K562 (cell line): ENCODE data around the gene ST6GAL1. TPM values are rescaled to one million over a fixed set of nuclear protein-coding genes. Genes with fewer than 3 reads are reported as not detected.
A peak's percentile ranks its signal among the peaks of the same experiment; 100 is the strongest.

Experiments used
- BACH1 ChIP-seq: fragments of 200-800 bp; sonication (Bioruptor generic); IDR thresholded peaks from 2 replicates; pipeline ENCODE4 v1.6.1; 2016; ENCODE audit warnings: missing genetic modification characterization, missing compliant biosample characterization
- BHLHE40 ChIP-seq: IDR thresholded peaks from 2 replicates; pipeline ENCODE4 v1.6.1; 2011; ENCODE audit warnings: low read length, improper control_type of control experiment
- CXXC5 ChIP-seq: fragments of 250-450 bp; sonication (Bioruptor Pico); IDR thresholded peaks from 2 replicates; pipeline ENCODE4 v1.8.0; 2022; ENCODE audit warnings: inconsistent platforms, mild to moderate bottlenecking, moderate library complexity
- DIDO1 ChIP-seq: fragments of 450-650 bp; IDR thresholded peaks from 2 replicates; pipeline ENCODE4 v1.6.1; 2016; ENCODE audit warnings: low read depth, missing biosample characterization, missing genetic modification characterization
- DMBX1 ChIP-seq: fragments of 250-450 bp; sonication (Bioruptor Pico); IDR thresholded peaks from 2 replicates; pipeline ENCODE4 v1.8.0; 2022; ENCODE audit warnings: inconsistent platforms, mild to moderate bottlenecking, moderate library complexity, borderline replicate concordance
- DPF2 ChIP-seq: fragments of 450-650 bp; IDR thresholded peaks from 2 replicates; pipeline ENCODE4 v1.6.1; 2016
- ELF4 ChIP-seq: fragments of 450-650 bp; formaldehyde crosslinking; IDR thresholded peaks from 2 replicates; pipeline ENCODE4 v1.4.0; 2022; ENCODE audit warnings: missing genetic modification characterization
- ETV6 ChIP-seq, 3 experiments: fragments of 150-350 bp in 1 of 3; sonication (generic) in 1 of 3; formaldehyde crosslinking in 1 of 3; IDR thresholded peaks; 2 replicates each; pipeline versions ENCODE4 v1.6.1 to v1.8.0; 2014 to 2022; ENCODE audit warnings: borderline replicate concordance in 2 of 3, low read depth in 2 of 3, antibody characterized with exemption in 1 of 3, low read length in 1 of 3, mild to moderate bottlenecking in 1 of 3, missing genetic modification reagents in 1 of 3
- HOXB6 ChIP-seq: fragments of 250-450 bp; sonication (Bioruptor Pico); IDR thresholded peaks from 2 replicates; pipeline ENCODE4 v1.5.1; 2022; ENCODE audit warnings: mild to moderate bottlenecking, borderline replicate concordance
- KLF16 ChIP-seq: IDR thresholded peaks from 2 replicates; pipeline ENCODE4 v1.6.1; 2016; ENCODE audit warnings: antibody characterized with exemption
- MYC ChIP-seq, 2 experiments: fragments of 250-450 bp in 1 of 2; sonication (Bioruptor Pico) in 1 of 2; IDR thresholded peaks; 2 replicates each; pipeline versions ENCODE4 v1.5.1 to v1.6.1; 2012 to 2021; ENCODE audit warnings: low read depth in 2 of 2, borderline replicate concordance in 1 of 2, improper control_type of control experiment in 1 of 2, low read length in 1 of 2, mild to moderate bottlenecking in 1 of 2, moderate library complexity in 1 of 2
- MYNN ChIP-seq, 2 experiments: sonication (generic); formaldehyde crosslinking in 1 of 2; IDR thresholded peaks; 2 replicates each; pipeline versions ENCODE4 v1.5.0 to v1.6.1; 2016 to 2020; ENCODE audit warnings: antibody characterized with exemption in 1 of 2, missing genetic modification reagents in 1 of 2
- NCOA6 ChIP-seq: fragments of 450-650 bp; IDR thresholded peaks from 2 replicates; pipeline ENCODE4 v1.6.1; 2017; ENCODE audit warnings: mild to moderate bottlenecking
- NEUROD1 ChIP-seq: fragments of 150-350 bp; IDR thresholded peaks from 2 replicates; pipeline ENCODE4 v1.6.1; 2014; ENCODE audit warnings: borderline replicate concordance, low read length, low read depth; ENCODE audit not compliant: partially characterized antibody
- NR4A1 ChIP-seq, 2 experiments: fragments of 250-450 bp in 1 of 2; fragments of 450-650 bp in 1 of 2; sonication (Bioruptor Pico) in 1 of 2; IDR thresholded peaks; 2 replicates each; pipeline versions ENCODE4 v1.4.0 to v1.6.1; 2016 to 2020; ENCODE audit warnings: mild to moderate bottlenecking in 2 of 2, missing compliant biosample characterization in 1 of 2, missing genetic modification characterization in 1 of 2, moderate library complexity in 1 of 2
- PCBP1 ChIP-seq: fragments of 200-400 bp; formaldehyde crosslinking; IDR thresholded peaks from 2 replicates; pipeline ENCODE4 v1.6.1; 2018; ENCODE audit warnings: mild to moderate bottlenecking, low read depth, low read length; ENCODE audit not compliant: poor library complexity, severe bottlenecking
- RBBP5 ChIP-seq: fragments of 200-600 bp; sonication (generic); IDR thresholded peaks from 2 replicates; pipeline ENCODE4 v1.6.1; 2012; ENCODE audit warnings: borderline replicate concordance, mild to moderate bottlenecking, low read length, control low read depth, inconsistent platforms; ENCODE audit not compliant: insufficient read depth, poor library complexity, severe bottlenecking
- STAT5B ChIP-seq: fragments of 250-450 bp; sonication (Bioruptor Pico); IDR thresholded peaks from 2 replicates; pipeline ENCODE4 v1.8.0; 2021; ENCODE audit warnings: mild to moderate bottlenecking, inconsistent platforms
- TAF1 ChIP-seq: IDR thresholded peaks from 2 replicates; pipeline ENCODE4 v1.6.1; 2011; ENCODE audit warnings: mild to moderate bottlenecking, low read length, moderate library complexity; ENCODE audit not compliant: insufficient read depth, control insufficient read depth, severe bottlenecking; ENCODE audit errors: extremely low read depth
- TAF9B ChIP-seq: fragments of 450-650 bp; IDR thresholded peaks from 2 replicates; pipeline ENCODE4 v1.6.1; 2018; ENCODE audit warnings: mild to moderate bottlenecking; ENCODE audit not compliant: partially characterized antibody
- TEAD1 ChIP-seq, 2 experiments: fragments of 450-650 bp in 1 of 2; sonication (generic) in 1 of 2; formaldehyde crosslinking; IDR thresholded peaks; 2 replicates each; pipeline versions ENCODE4 v1.4.0 to v1.8.0; 2020 to 2022; ENCODE audit warnings: mild to moderate bottlenecking in 2 of 2, missing genetic modification reagents in 1 of 2
- THRA ChIP-seq: fragments of 450-650 bp; IDR thresholded peaks from 2 replicates; pipeline ENCODE4 v1.6.1; 2017; ENCODE audit warnings: mild to moderate bottlenecking, moderate library complexity
- ZBTB8A ChIP-seq: fragments of 450-650 bp; IDR thresholded peaks from 2 replicates; pipeline ENCODE4 v1.6.1; 2018; ENCODE audit warnings: mild to moderate bottlenecking, moderate library complexity; ENCODE audit not compliant: partially characterized antibody
- ZNF57 ChIP-seq: fragments of 450-650 bp; formaldehyde crosslinking; IDR thresholded peaks from 2 replicates; pipeline ENCODE4 v1.4.0; 2020; ENCODE audit warnings: mild to moderate bottlenecking, moderate library complexity
- ZNF655 ChIP-seq: fragments of 250-450 bp; sonication (Bioruptor Pico); IDR thresholded peaks from 2 replicates; pipeline ENCODE4 v1.5.0; 2021
- ZNF766 ChIP-seq: fragments of 200-800 bp; sonication (Bioruptor generic); conservative IDR thresholded peaks from 2 replicates; pipeline ENCODE4 v1.6.1; 2016; ENCODE audit warnings: missing genetic modification characterization, missing compliant biosample characterization
- polyA plus RNA-seq, 8 experiments: library from polyadenylated mRNA; depleted of rRNA in 4 of 8; stranded (reverse) in 5 of 8; unstranded in 3 of 8; fragments of >200 nt; fragmentation: Nextera tagmentation in 2 of 8; fragmentation: Illumina TruSeq in 1 of 8; extraction: Ambion mirVana in 2 of 8; extraction: Trizol in 1 of 8; gene quantifications; 2 replicates each; pipeline versions ENCODE4 v1.2.1 to v1.2.3, GENCODE V29; 2011 to 2014; ENCODE audit warnings: inconsistent platforms in 1 of 8, missing spikeins in 1 of 8
- total RNA-seq, 7 experiments: library from RNA; depleted of rRNA in 6 of 7; stranded (reverse); fragments of >200 nt in 6 of 7; fragmentation: Illumina TruSeq in 2 of 7; extraction: Trizol in 2 of 7; gene quantifications; 2 replicates each; pipeline versions ENCODE4 v1.2.1 to v1.2.3, GENCODE V29; 2011 to 2021; ENCODE audit warnings: low replicate concordance in 1 of 7

Gene ST6GAL1
- total and polyA plus RNA-seq, 9 of the 15 experiments (the other 6 are each of a cell fraction or from before 2014, with no cell fraction given) = 31.9 to 145 (median 71.0) TPM

- no peak for TF ChIP-seq ZNF655 (CRISPR knock-in tag)
- peak; percentile 61 for TF ChIP-seq ZNF766 (CRISPR knock-in tag)
- TF ChIP-seq DPF2 = peak; percentile 85
- 0 out of 2 replicates have a peak, but pooled peaks have one; percentile 19 for TF ChIP-seq DIDO1 (tag)
- no peak for TF ChIP-seq STAT5B
- TF ChIP-seq BHLHE40 = peak; percentile 71
- TF ChIP-seq MYC (IDR thresholded peaks at IDR 0.05; ENCODE audit: low read depth, low read length) = 0 out of 2 replicates have a peak, but pooled peaks have one; percentile 42
- TF ChIP-seq MYC (CRISPR knock-in tag; IDR thresholded peaks at IDR 0.05; ENCODE audit: borderline replicate concordance, low read depth) = no peak
- TF ChIP-seq BACH1 = no peak
- TF ChIP-seq ETV6 (IDR thresholded peaks at IDR 0.05; ENCODE audit: borderline replicate concordance in 1 of 2, low read depth in 2 of 2, low read length in 1 of 2) = peak in 1 of 2 experiments; percentile 68; a peak in 2 of 4 replicates
- TF ChIP-seq ETV6 (CRISPR knock-in tag; IDR thresholded peaks at IDR 0.05; ENCODE audit: borderline replicate concordance) = no peak
- TF ChIP-seq HOXB6 (CRISPR knock-in tag) = no peak
- TF ChIP-seq NR4A1 (CRISPR knock-in tag; IDR thresholded peaks at IDR 0.05) = no peak
- TF ChIP-seq NR4A1 (tag; IDR thresholded peaks at IDR 0.05) = 0 out of 2 replicates have a peak, but pooled peaks have one; percentile 11
- TF ChIP-seq ELF4 (CRISPR knock-in tag) = 0 out of 2 replicates have a peak, but pooled peaks have one; percentile 16
- TF ChIP-seq ZNF57 = no peak
- peak; percentile 84 for TF ChIP-seq MYNN (IDR thresholded peaks at IDR 0.05)
- no peak for TF ChIP-seq MYNN (CRISPR knock-in tag; IDR thresholded peaks at IDR 0.05)
- TF ChIP-seq ZBTB8A = no peak
- TF ChIP-seq THRA = peak; percentile 69
- peak; percentile 44 to 54; a peak in 2 of 4 replicates for TF ChIP-seq TEAD1 (CRISPR knock-in tag; IDR thresholded peaks at IDR 0.05)
- TF ChIP-seq DMBX1 (CRISPR knock-in tag) = 0 out of 2 replicates have a peak, but pooled peaks have one; percentile 65
- TF ChIP-seq CXXC5 = peak; percentile 51
- TF ChIP-seq NEUROD1 = peak; percentile 60
- 0 out of 2 replicates have a peak, but pooled peaks have one; percentile 36 for TF ChIP-seq NCOA6
- peak; percentile 76 for TF ChIP-seq KLF16
- no peak for TF ChIP-seq PCBP1
- peak; percentile 54 for TF ChIP-seq RBBP5
- no peak for TF ChIP-seq TAF1
- TF ChIP-seq TAF9B = peak; percentile 44
Observed at GRCh38 chr3:186888569-186888968, 41.8 kb upstream of the ST6GAL1 start (continued).
